HG02852 (cell line): ENCODE results near the gene ANAPC4.

Experiments
- ATAC-seq: cut with Tn5 transposase; IDR thresholded peaks from one replicate; pipeline ENCODE4 v1.9.1; 2021; ENCODE audit warnings: mild to moderate bottlenecking, moderate library complexity; ENCODE audit not compliant: unreplicated experiment

The ANAPC4 gene

GRCh38 chr4:25430630-25431029 is 53.6 kb downstream of the ANAPC4 start:
- no peak for ATAC-seq

GRCh38 chr4:25433966-25434827 is 57.1 kb downstream of the ANAPC4 start:
- no peak for ATAC-seq

GRCh38 chr4:25437926-25438325 is 60.9 kb downstream of the ANAPC4 start:
- no peak for ATAC-seq

- peak; percentile 90 for ATAC-seq
Observed at GRCh38 chr4:25439918-25440477, 62.9 kb downstream of the ANAPC4 start.

DNA sequence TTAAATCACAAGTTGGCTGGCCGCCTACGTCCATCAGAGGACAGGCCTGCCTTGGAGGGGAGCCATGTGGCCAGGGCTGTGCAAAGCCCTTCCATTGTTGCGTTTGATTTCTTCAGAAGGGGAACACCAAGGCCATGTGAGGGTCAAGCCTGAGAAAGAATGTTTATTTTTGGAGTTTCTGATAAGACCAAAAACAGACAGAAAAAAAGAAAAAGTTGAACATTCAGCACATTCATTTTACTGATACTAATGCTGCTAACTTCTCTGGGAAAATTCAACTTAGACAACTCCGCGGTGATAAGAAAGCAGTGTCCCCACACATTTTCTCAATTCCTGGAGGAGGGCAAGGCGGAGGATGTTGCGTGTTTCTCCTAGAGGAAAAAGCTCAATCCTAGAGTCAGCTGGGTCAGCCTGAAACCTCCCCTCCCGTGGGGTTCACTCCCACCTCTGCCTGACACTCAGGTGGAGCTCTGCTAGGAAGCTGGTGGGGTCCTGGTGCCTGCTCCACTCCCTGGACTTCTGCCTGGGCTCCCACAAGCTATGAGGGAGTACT is 63.5 kb downstream of the ANAPC4 start:
- no peak for ATAC-seq

- ATAC-seq: no peak
Observed at GRCh38 chr4:25441519-25442117, 64.6 kb downstream of the ANAPC4 start.

- ATAC-seq: no peak
Observed at GRCh38 chr4:25442863-25443307, 65.8 kb downstream of the ANAPC4 start.

GRCh38 chr4:25443851-25444250 is 66.8 kb downstream of the ANAPC4 start:
- ATAC-seq: no peak

DNA sequence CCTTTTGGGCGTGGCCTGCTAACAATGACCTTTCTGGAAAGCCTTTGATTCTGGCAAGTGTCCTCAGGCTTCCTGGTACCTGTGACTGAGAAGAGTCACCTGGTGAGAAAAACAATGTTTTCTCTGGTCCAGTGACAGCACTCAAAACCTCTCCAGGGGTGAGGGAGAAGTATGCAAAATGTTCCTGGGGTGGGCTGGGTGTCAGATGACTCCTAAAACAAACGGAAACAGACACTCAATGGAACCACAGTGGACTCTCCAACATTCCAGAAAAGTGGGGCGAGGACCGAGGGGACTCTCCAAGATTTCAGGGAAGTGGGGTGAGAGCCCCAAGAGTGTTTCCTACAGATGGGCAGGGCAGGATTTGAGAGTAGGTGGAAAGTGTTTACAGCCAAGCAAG is 69.5 kb downstream of the ANAPC4 start:
- no peak for ATAC-seq

- no peak for ATAC-seq
Observed at GRCh38 chr4:25448379-25449109, 71.5 kb downstream of the ANAPC4 start.

DNA sequence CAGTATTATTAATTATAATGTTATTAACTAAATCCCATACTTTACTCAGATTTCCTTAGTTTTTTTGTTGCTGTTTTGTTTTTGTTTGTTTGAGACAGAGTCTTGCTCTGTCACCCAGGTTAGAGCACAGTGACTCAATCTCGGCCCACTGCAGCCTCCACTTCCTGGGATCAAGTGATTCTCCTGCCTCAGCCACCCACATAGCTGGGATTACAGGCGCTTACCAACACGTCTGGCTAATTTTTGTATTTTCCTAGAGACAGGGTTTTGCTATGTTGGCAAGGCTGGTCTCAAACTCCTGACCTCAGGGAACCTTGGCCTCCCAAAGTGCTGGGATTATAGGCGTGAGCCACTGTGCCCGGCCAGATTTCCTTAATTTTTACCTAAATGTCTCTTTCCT is 72.2 kb downstream of the ANAPC4 start:
- no peak for ATAC-seq

DNA sequence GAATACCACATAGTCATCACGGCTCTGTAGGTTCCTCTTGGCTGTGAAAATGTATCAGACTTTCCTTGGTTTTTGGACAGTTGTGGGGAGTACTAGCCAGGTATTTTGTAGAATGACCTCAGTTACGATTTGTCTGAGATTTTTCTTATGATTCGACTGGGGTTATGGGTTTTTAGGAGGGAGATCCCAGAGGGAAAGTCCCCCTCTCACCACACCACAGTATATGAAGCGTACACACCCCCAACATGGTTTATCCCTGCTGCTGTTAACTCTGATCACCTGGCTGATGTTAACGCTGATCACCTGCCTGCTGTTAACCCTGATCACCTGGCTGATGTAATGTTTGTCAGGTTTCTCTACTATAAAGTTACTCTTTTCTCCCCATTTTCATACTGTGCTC is 72.6 kb downstream of the ANAPC4 start:
- ATAC-seq: peak; percentile 84

DNA sequence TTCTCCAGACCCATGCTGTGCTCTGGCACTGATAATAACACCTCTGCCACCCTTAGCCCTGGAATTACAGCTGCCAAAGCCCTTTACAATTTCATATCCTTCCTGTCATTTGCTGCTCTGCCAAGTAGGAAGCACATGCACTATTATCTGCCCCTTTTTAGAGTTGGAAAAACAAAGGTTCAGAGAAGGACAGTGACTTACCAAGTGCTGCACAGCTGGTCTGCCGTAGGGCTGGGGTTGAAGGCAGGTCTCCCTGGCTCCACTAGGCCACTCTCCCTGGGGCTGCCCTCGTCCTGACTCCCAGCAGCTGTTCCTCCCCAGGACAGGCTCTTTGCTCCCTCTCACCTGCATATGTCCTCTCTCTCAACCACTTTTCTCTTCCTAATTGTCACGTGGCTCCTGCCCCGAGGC is 73.4 kb downstream of the ANAPC4 start:
- no peak for ATAC-seq

GRCh38 chr4:25451676-25452075 is 74.6 kb downstream of the ANAPC4 start:
- no peak for ATAC-seq

DNA sequence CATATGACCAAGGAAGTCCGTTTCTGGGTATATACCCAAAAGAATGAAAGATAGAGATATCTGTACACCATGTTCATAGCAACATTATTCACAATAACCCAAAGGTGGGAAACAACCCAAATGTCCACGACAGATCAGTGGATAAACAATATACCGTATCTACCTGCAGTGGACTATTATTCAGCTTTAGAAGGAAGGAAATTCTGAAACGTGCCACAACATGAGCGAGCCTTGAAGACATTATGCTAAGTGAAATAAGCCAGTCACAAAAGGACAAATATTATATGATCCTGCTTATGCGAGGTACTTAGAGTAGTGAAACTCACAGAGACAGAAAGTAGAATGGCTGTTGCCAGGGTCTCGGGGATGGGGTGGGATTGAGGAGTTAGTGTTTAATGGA is 75.0 kb downstream of the ANAPC4 start:
- ATAC-seq: no peak

DNA sequence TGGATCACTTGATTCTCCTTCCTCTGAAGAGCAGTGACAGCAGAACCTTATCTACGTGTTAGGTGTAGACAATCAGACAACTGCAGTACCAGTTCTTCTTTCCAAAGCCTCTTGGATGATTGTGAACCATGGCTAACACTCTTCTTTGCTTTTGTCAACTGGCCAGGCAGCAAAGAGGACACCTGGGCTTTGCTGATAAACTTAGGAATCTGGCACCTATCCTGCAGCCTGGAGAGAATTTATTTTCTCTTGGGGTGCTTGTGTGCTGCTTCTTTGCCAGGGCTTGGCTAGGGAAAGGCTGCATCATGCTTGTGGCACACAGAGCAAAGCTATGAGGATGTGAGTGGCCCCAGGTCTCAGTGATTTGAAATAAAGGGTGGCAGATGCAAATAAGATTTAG is 77.4 kb downstream of the ANAPC4 start:
- no peak for ATAC-seq

DNA sequence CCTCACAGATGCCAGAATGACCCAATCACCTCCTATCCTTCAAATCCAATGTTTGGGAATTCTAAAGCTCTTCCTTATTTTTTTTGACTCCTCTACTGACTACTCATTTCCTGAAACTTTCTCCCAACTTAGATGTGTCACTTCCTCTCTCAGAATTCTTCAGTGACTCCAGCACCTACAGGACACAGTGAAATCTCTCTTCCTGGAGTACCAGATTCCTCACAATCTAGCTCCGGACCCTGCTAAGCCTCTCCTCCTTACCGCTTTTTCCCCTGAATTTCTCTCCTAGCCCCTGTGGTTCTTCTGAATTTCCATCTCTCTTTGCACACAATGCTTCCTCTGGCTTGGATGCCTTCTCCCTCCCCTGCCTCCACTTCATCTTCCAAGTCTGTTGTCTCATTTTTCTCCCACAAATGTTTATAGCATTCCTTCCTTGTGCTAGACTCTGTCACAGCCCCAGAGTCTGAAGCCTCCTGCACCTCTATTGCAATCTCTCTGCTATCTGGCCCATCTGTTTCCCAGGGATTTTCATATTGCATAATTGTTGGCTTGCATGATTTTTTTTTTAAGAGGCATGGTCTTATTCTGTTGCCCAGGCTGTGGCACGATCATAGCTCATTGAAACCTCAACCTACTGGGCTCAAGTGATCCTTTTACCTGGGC is 80.1 kb downstream of the ANAPC4 start:
- no peak for ATAC-seq

- ATAC-seq: no peak
Observed at GRCh38 chr4:25466966-25467697, 90.1 kb downstream of the ANAPC4 start.

GRCh38 chr4:25467843-25468242 is 90.8 kb downstream of the ANAPC4 start:
- no peak for ATAC-seq
